ENCODE data around the gene LRRC32. TPM values are rescaled to one million over a fixed set of nuclear protein-coding genes. Genes with fewer than 3 reads are reported as not detected.
A peak's percentile ranks its signal among the peaks of the same experiment; 100 is the strongest.

LRRC32 gene
- total RNA-seq, 4 donors from 2014 or later, result 14.5 to 35.5 (median 23.4) TPM

DNA sequence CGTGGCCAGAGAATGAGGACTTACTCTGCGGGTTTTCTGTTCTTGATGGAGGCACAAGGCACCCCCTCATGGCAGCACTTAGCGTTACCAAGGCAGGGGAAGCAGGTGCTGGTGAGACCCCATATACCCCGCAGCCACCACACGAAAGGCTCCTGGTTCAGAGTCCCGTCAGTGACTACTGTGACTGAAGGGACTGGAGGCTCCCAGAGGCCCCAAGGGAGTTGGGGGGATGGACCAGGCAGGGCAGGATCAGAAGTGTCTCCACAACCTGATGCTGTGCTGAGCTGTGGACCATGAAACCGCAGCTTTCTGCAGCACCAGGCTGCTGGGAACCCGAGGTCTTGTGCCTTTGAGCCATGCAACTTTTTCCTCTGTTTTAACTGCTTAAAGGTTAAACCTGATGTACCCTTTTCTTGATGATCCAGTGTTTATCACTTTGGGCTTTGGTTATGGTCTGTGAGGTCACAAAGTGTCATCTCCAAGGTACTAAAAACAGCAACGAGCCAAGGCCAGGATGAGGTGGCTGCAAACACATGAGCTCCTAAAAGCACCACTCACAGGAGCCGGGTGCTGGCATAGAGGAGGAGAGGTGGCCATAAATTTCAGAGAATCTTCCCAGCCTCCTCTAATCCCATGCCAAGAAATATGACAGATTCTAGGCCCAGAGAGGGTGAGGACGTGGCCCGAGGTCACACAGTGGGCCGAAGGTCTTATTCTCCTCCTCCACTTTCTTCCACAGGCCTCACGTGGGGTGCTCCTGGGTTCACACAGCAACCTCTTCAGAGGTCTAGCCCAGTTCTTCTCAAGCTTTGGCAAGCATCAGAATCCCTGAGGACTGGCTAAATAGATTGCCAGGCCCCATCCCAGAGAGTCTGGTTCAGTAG, 4.2 kb upstream of the LRRC32 start:
- intact Hi-C loops (cut with DNase I; ENCODE audit: low total_unique reads) (loop anchor here (5.0 kb wide), 2 partner anchors 72 to 122 kb away; no protein-coding TSS in a partner anchor), in situ Hi-C loops (cut with MboI; ENCODE audit: low sequenced_read_pairs in 4 of 4) (loop anchor here in 1 of 4 donors (25.0 kb wide), 1 partner anchor 87 kb away; no protein-coding TSS in a partner anchor)
- Histone ChIP-seq H3K4me1 (peaks cover 3% of the 10 kb centered on the region in 2 donors), H3K9me3 (no peaks in the 10 kb centered on the region), H3K4me3 (no peak overlapping the region), H3K36me3 (no peaks in the 10 kb centered on the region), H3K27ac (no peak overlapping the region), H3K27me3 (peaks cover 6 to 14% (median 11%) of the 10 kb centered on the region in 3 donors)
- TF ChIP-seq, protein P1, sequence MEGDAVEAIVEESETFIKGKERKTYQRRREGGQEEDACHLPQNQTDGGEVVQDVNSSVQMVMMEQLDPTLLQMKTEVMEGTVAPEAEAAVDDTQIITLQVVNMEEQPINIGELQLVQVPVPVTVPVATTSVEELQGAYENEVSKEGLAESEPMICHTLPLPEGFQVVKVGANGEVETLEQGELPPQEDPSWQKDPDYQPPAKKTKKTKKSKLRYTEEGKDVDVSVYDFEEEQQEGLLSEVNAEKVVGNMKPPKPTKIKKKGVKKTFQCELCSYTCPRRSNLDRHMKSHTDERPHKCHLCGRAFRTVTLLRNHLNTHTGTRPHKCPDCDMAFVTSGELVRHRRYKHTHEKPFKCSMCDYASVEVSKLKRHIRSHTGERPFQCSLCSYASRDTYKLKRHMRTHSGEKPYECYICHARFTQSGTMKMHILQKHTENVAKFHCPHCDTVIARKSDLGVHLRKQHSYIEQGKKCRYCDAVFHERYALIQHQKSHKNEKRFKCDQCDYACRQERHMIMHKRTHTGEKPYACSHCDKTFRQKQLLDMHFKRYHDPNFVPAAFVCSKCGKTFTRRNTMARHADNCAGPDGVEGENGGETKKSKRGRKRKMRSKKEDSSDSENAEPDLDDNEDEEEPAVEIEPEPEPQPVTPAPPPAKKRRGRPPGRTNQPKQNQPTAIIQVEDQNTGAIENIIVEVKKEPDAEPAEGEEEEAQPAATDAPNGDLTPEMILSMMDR (IDR thresholded peaks at IDR 0.05 in 4 of 5, conservative IDR thresholded peaks at IDR 0.05 in 1 of 5), result no peak
- no peak for TF ChIP-seq POLR2A (IDR thresholded peaks at IDR 0.05)
- ATAC-seq (no peak), DNase-seq (no peak)

DNA sequence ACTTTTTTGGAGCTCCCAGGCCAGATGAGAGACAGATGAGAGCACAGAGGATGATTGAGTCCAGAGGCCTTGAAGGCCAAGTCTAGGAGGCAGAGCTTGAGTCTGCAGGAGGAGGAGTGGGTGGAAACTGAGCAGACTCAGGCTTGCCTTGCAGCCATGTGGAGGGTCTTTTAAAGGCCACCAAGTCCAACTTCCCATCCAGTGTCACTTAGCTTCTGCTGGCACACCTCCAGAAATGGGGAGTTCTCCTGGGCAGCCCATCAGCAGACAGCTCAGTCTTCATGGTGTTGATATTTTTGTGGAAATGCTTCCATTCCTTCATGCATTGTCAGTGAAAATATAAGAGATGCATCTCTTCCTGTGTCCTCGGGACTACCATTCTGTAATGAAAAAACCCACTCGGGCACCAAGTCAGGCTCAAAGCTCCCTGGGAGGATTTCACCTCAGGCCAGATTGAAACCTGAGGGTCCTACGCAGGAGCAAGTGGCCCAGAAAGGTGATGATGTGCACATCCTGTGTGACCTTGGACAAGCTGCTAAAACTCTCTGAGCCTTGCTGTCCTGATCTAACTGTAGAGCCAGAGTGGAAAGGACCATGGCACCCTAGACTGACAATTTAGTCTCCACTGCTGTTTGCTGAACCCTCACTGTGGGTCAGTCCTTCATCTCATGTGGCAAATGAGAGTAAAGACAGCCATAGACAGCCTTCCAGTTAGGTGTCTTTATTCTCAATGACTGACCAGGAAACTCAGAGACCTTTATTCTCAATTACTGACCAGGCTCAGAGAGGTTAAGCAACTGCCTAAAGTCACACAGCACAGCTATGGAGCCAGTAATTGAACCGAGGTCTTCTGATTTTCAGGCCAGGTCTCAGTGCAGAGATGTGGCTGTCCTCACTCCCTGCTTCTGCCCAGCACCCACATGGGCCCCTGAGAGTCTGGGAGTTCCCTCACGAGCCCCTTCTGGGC, 2.9 kb upstream of the LRRC32 start:
- TF ChIP-seq, protein P1 (IDR thresholded peaks at IDR 0.05 in 4 of 5, conservative IDR thresholded peaks at IDR 0.05 in 1 of 5), result no peak
- TF ChIP-seq POLR2A (IDR thresholded peaks at IDR 0.05), result no peak
- Histone ChIP-seq H3K4me1 (peaks cover 3% of the 10 kb centered on the region in 2 donors), H3K4me3 (no peak overlapping the region), H3K36me3 (no peaks in the 10 kb centered on the region), H3K9me3 (no peaks in the 10 kb centered on the region), H3K27ac (peak overlapping the region in 2 of 4 donors; percentile 73 to 76), H3K27me3 (peaks cover 6 to 17% (median 11%) of the 10 kb centered on the region in 3 donors)
- ATAC-seq (no peak), DNase-seq (no peak)
- intact Hi-C loops (cut with DNase I; ENCODE audit: low total_unique reads), result no loop called here
- in situ Hi-C loops (cut with MboI; ENCODE audit: low sequenced_read_pairs in 4 of 4), result no loop called here

DNA sequence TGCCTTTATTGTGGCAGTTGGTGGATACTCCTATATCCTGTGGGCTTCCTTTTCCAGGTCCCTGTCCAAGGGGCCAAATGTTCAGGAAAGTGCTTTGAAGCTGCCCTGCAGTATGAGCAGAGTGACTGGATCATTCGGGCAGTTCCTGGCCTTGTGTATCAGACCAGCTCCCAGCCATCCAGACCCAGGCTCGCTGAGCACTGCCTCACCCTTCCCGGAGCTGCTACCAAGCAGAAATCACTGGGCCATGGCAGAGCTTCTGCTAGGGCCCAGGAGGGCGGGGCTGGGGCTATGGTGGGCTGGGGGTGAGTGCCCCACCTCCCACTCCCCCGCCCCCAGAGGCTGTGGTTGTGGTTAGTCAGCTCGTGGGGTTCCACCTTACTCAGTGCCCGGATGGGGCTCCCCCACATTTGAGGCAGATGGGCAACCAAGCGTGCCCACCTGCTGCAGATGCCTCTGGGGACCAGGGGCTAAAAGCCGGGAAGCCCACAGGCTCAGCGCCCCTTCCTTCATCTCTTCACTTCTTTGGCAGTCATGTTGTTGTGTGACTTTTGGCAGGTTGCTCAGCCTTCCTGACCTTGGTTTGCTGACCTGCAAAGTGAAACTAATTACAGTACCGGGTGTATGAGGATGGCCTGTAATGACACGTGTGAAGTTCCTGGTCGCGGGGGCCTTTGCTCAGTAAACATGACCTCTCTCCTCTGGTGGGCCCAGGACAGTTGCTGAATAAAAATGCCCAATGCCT, 2.1 kb upstream of the LRRC32 start:
- in situ Hi-C loops (cut with MboI; ENCODE audit: low sequenced_read_pairs in 4 of 4) (no loop called here), intact Hi-C loops (cut with DNase I; ENCODE audit: low total_unique reads) (no loop called here)
- TF ChIP-seq POLR2A (IDR thresholded peaks at IDR 0.05), result no peak
- TF ChIP-seq, protein P1 (IDR thresholded peaks at IDR 0.05 in 4 of 5, conservative IDR thresholded peaks at IDR 0.05 in 1 of 5), result no peak
- Histone ChIP-seq H3K27ac (peak overlapping the region; percentile 69 to 80 (median 74)), H3K4me1 (peaks cover 3% of the 10 kb centered on the region in 2 donors), H3K27me3 (peaks cover 6 to 17% (median 11%) of the 10 kb centered on the region in 3 donors), H3K36me3 (no peaks in the 10 kb centered on the region), H3K9me3 (no peaks in the 10 kb centered on the region), H3K4me3 (no peak overlapping the region)
- DNase-seq (no peak), ATAC-seq (no peak)

DNA sequence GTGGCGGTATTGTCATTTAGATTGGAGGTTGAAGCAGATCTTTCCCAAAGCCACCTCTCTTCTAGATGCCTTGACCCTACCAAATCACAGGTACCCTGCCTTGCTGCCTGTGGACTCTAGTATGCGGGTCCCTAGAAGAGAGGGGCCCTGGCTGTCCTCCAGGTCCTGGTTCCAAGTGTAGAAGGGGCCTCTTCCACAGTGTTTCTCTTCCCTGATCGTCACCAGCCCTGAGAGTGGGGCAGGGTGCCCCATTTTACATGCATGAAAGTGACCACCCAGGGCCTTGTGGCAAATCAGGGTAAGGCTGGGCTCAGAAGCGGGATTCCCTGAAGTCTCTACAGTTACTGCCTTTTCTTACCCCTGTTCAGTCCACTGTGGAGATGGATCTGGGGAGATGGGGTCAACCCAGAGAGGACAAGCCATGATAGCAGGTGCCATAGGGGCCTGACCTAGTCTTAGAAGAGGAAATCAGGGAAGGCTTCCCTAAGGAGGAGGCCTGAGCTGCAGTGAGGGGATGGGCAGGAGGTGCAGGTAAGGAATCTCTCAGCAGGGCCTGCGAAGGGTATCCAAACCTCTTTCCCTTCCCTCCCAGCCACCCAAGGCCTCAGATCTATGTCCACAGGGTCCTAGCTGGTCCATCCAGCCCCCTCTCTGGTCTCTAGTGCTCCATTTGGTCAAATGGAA, 1.2 kb upstream of the LRRC32 start:
- TF ChIP-seq POLR2A (IDR thresholded peaks at IDR 0.05), result no peak
- TF ChIP-seq, protein P1 (IDR thresholded peaks at IDR 0.05 in 4 of 5, conservative IDR thresholded peaks at IDR 0.05 in 1 of 5), result no peak
- intact Hi-C loops (cut with DNase I; ENCODE audit: low total_unique reads), result no loop called here

More for the DNA sequence above, 1.2 kb upstream of the LRRC32 start:
- no peak for ATAC-seq
- Histone ChIP-seq H3K4me3 (no peak overlapping the region), H3K9me3 (no peaks in the 10 kb centered on the region), H3K36me3 (no peaks in the 10 kb centered on the region), H3K27ac (peak overlapping the region; percentile 69 to 80 (median 74)), H3K27me3 (peaks cover 6 to 17% (median 11%) of the 10 kb centered on the region in 3 donors), H3K4me1 (peaks cover 3% of the 10 kb centered on the region in 2 donors)
- in situ Hi-C loops (cut with MboI; ENCODE audit: low sequenced_read_pairs in 4 of 4), result no loop called here
- DNase-seq, result no peak
